HCT116 (cell line): ENCODE results near the gene SEC16A. TPM values are rescaled to one million over a fixed set of nuclear protein-coding genes. Genes with fewer than 3 reads are reported as not detected.
"Not testable (repeated sequence)": the region's sequence is repeated elsewhere in the genome, so short reads cannot be mapped to it uniquely, and the experiment has no call there.

ENCODE experiments used
- ATAC-seq: fragments of 200-7000 bp; cut with Tn5 transposase; 2 replicates; pipeline ENCODE4 v1.9.1; 2020; ENCODE audit warnings: mild to moderate bottlenecking, moderate library complexity
- BruUV-seq: library from RNA; stranded (reverse); fragments of 400-500 nt; replicated peaks from 2 replicates; lab custom pipeline; 2021; lab: Mats Ljungman, UMichigan
- CTCF ChIA-PET: fragments of 300-600 bp; sonication (Branson Sonifier 250); formaldehyde crosslinking; loops from one replicate; lab custom pipeline; 2021; ENCODE audit warnings: antibody characterized with exemption; lab: Charles Lee
- POLR2A ChIA-PET: fragments of 300-600, 350-600 bp; sonication (Branson Sonifier 250); formaldehyde crosslinking; loops from one replicate; lab custom pipeline; 2021; ENCODE audit warnings: antibody characterized with exemption; lab: Charles Lee
- RAD21 ChIA-PET, 2 experiments: fragments of 300-600 bp; sonication (Branson Sonifier 250); formaldehyde crosslinking; loops; one replicate each; lab custom pipeline; 2023; ENCODE audit warnings: low total read pairs in 2 of 2; ENCODE audit not compliant: uncharacterized antibody in 2 of 2, unreplicated experiment in 2 of 2, low non-redundant PET in 1 of 2; lab: Charles Lee
- DNase-seq: peaks from one replicate; pipeline ENCODE4 v3.0.0-alpha.2; 2010; ENCODE audit warnings: low read depth, low spot score
- H2AFZ ChIP-seq: fragments of 200-600 bp; shearing (Covaris generic), sonication (generic); 2 replicates; pipeline ENCODE4 v1.6.1; 2017; ENCODE audit warnings: low read depth, mixed run types, mixed read lengths, antibody characterized with exemption, low read length; ENCODE audit not compliant: poor library complexity, severe bottlenecking
- H3K27ac ChIP-seq: 2 replicates; pipeline ENCODE4 v1.5.1; 2012; ENCODE audit warnings: low read depth, low read length
- H3K27me3 ChIP-seq: fragments of 200-600 bp; sonication (generic); 2 replicates; pipeline ENCODE4 v1.6.1; 2016; ENCODE audit warnings: mixed run types, low read length, mixed read lengths; ENCODE audit not compliant: insufficient read depth
- H3K36me3 ChIP-seq, 2 experiments: fragments of 200-500 bp in 1 of 2; fragments of 200-600 bp in 1 of 2; sonication (Bioruptor generic) in 1 of 2; sonication (generic) in 1 of 2; 2 replicates each; pipeline versions ENCODE4 v1.5.1 to v1.6.1; 2014 to 2016; ENCODE audit warnings: low read length in 2 of 2, inconsistent platforms in 1 of 2, mixed read lengths in 1 of 2, mixed run types in 1 of 2; ENCODE audit not compliant: insufficient read depth in 2 of 2, control insufficient read depth in 1 of 2
- H3K4me1 ChIP-seq, 2 experiments: fragments of 200-600 bp in 1 of 2; sonication (generic) in 1 of 2; 2 replicates each; pipeline versions ENCODE4 v1.5.1 to v1.6.1; 2012 to 2017; ENCODE audit warnings: low read length in 2 of 2, inconsistent platforms in 1 of 2, mild to moderate bottlenecking in 1 of 2, mixed read lengths in 1 of 2, mixed run types in 1 of 2, moderate library complexity in 1 of 2; ENCODE audit not compliant: insufficient read depth in 2 of 2, control insufficient read depth in 1 of 2
- H3K4me2 ChIP-seq: fragments of 200-600 bp; sonication (generic); 2 replicates; pipeline ENCODE4 v1.6.1; 2017; ENCODE audit warnings: mixed run types, low read length, mixed read lengths
- H3K4me3 ChIP-seq, 2 experiments: fragments of 200-600 bp in 1 of 2; sonication (generic) in 1 of 2; replicated peaks in 1 of 2; 2 replicates each; pipeline ENCODE4 v1.5.1; 2011 to 2016; ENCODE audit warnings: low read length in 2 of 2, control low read depth in 1 of 2, low read depth in 1 of 2, mild to moderate bottlenecking in 1 of 2, mixed read lengths in 1 of 2, mixed run types in 1 of 2
- H3K79me2 ChIP-seq: fragments of 200-600 bp; sonication (generic); 2 replicates; pipeline ENCODE4 v1.6.1; 2017; ENCODE audit warnings: mild to moderate bottlenecking, mixed run types, low read length, moderate library complexity, mixed read lengths; ENCODE audit not compliant: insufficient read depth
- H3K9ac ChIP-seq: fragments of 200-600 bp; sonication (generic); 2 replicates; pipeline ENCODE4 v1.6.1; 2016; ENCODE audit warnings: low read length, mixed read lengths
- H3K9me2 ChIP-seq: fragments of 200-600 bp; sonication (generic), shearing (Covaris generic); 2 replicates; pipeline ENCODE4 v1.6.1; 2017; ENCODE audit warnings: mixed run types, mild to moderate bottlenecking, moderate library complexity; ENCODE audit not compliant: insufficient read depth
- H3K9me3 ChIP-seq, 2 experiments: fragments of 200-500 bp in 1 of 2; fragments of 200-600 bp in 1 of 2; sonication (Bioruptor generic) in 1 of 2; sonication (generic) in 1 of 2; 2 replicates each; pipeline ENCODE4 v1.6.1; 2014 to 2017; ENCODE audit warnings: low read length in 2 of 2, mixed read lengths in 2 of 2, inconsistent platforms in 1 of 2, low read depth in 1 of 2, mild to moderate bottlenecking in 1 of 2, mixed run types in 1 of 2, moderate library complexity in 1 of 2; ENCODE audit not compliant: control insufficient read depth in 1 of 2, insufficient read depth in 1 of 2
- H4K20me1 ChIP-seq: fragments of 200-600 bp; sonication (generic), shearing (Covaris generic); 2 replicates; pipeline ENCODE4 v1.6.1; 2017; ENCODE audit warnings: mixed run types, mild to moderate bottlenecking, moderate library complexity; ENCODE audit not compliant: insufficient read depth
- ATF3 ChIP-seq: IDR thresholded peaks from 2 replicates; pipeline ENCODE4 v1.6.1; 2012
- CBX3 ChIP-seq: IDR thresholded peaks from 2 replicates; pipeline ENCODE4 v1.6.1; 2012; ENCODE audit warnings: low read depth
- CEBPB ChIP-seq: IDR thresholded peaks from 2 replicates; pipeline ENCODE4 v1.6.1; 2012; ENCODE audit warnings: low read depth
- ELF1 ChIP-seq: IDR thresholded peaks from 2 replicates; pipeline ENCODE4 v1.6.1; 2012; ENCODE audit warnings: low read depth, borderline replicate concordance
- EZH2 ChIP-seq: fragments of 200-600 bp; sonication (generic); IDR thresholded peaks from 2 replicates; pipeline ENCODE4 v1.6.1; 2017; ENCODE audit warnings: antibody characterized with exemption, mixed run types
- EZH2phosphoT487 ChIP-seq: fragments of 200-600 bp; IDR thresholded peaks from 2 replicates; pipeline ENCODE4 v1.6.1; 2018; ENCODE audit warnings: antibody characterized with exemption, borderline replicate concordance
- FOSL1 ChIP-seq: IDR thresholded peaks from 2 replicates; pipeline ENCODE4 v1.6.1; 2012; ENCODE audit warnings: low read depth
- JUND ChIP-seq: IDR thresholded peaks from 2 replicates; pipeline ENCODE4 v1.6.1; 2012
- MAX ChIP-seq: IDR thresholded peaks from 2 replicates; pipeline ENCODE4 v1.6.1; 2012
- POLR2A ChIP-seq: IDR thresholded peaks from 2 replicates; pipeline ENCODE4 v1.7.0; 2011; ENCODE audit warnings: borderline replicate concordance; ENCODE audit not compliant: insufficient read depth, insufficient read length; ENCODE audit errors: extremely low read depth
- POLR2AphosphoS5 ChIP-seq: IDR thresholded peaks from 2 replicates; pipeline ENCODE4 v1.6.1; 2011; ENCODE audit warnings: mild to moderate bottlenecking, low read depth, low read length, moderate library complexity
- SIN3A ChIP-seq: IDR thresholded peaks from 2 replicates; pipeline ENCODE4 v1.6.1; 2012; ENCODE audit warnings: low read depth
- SP1 ChIP-seq: IDR thresholded peaks from 2 replicates; pipeline ENCODE4 v1.6.1; 2012; ENCODE audit warnings: low read depth
- SRF ChIP-seq: IDR thresholded peaks from 2 replicates; pipeline ENCODE4 v1.6.1; 2012; ENCODE audit warnings: low read depth
- YY1 ChIP-seq: IDR thresholded peaks from 2 replicates; pipeline ENCODE4 v1.6.1; 2011; ENCODE audit warnings: low read length, low read depth, moderate library complexity, mild to moderate bottlenecking; ENCODE audit not compliant: insufficient replicate concordance; ENCODE audit errors: extremely low read depth
- ZFX ChIP-seq: fragments of 450-650 bp; IDR thresholded peaks from 2 replicates; pipeline ENCODE4 v1.6.1; 2017
- ZNF274 ChIP-seq: fragments of 200-500 bp; sonication (Bioruptor generic); IDR thresholded peaks from 2 replicates; pipeline ENCODE4 v1.6.1; 2014; ENCODE audit warnings: mild to moderate bottlenecking, low read depth, low read length, inconsistent platforms
- intact Hi-C: fragments of 100-400 bp; cut with micrococcal nuclease; formaldehyde crosslinking; loops from 2 replicates; pipeline ENCODE4 v1.10.0; 2022
- total RNA-seq: library from RNA; stranded (reverse); gene quantifications from one replicate; pipeline ENCODE4 v1.2.1, GENCODE V29; 2021; ENCODE audit not compliant: unreplicated experiment
- TF ChIP-seq, protein P1 (sequence below), 3 experiments: fragments of 200-600 bp in 1 of 3; sonication (generic) in 1 of 3; IDR thresholded peaks in 2 of 3; conservative IDR thresholded peaks in 1 of 3; 2 replicates each; pipeline ENCODE4 v1.5.1; 2012 to 2017; ENCODE audit warnings: low read depth in 2 of 3, low read length in 2 of 3, antibody characterized with exemption in 1 of 3, borderline replicate concordance in 1 of 3, control low read depth in 1 of 3, mild to moderate bottlenecking in 1 of 3, mixed read lengths in 1 of 3, mixed run types in 1 of 3, moderate library complexity in 1 of 3; ENCODE audit not compliant: insufficient read depth in 1 of 3
- TF ChIP-seq, protein P2 (sequence below): IDR thresholded peaks from 2 replicates; pipeline ENCODE4 v1.6.1; 2011; ENCODE audit warnings: mild to moderate bottlenecking, low read length, moderate library complexity; ENCODE audit not compliant: insufficient replicate concordance; ENCODE audit errors: extremely low read depth

The SEC16A gene
- total RNA-seq, 1 experiment from 2014 or later: 49.8 TPM

GRCh38 chr9:136426787-136427186 is 56.1 kb downstream of the SEC16A start:
- no peak for ATAC-seq
- Histone ChIP-seq H3K9me3 (no peaks in the 10 kb centered on the region), H2AFZ (no peak overlapping the region), H4K20me1 (no peaks in the 10 kb centered on the region), H3K9ac (no peak overlapping the region), H3K4me2 (no peak overlapping the region), H3K4me3 (no peak overlapping the region), H3K36me3 (peaks cover 17 to 24% of the 10 kb centered on the region in 2 experiments; a peak in 3 of 4 replicates)
- DNase-seq: no peak
- POLR2A ChIA-PET: no interaction called here
- RAD21 ChIA-PET: no interaction called here
- TF ChIP-seq JUND: no peak
- no peak for TF ChIP-seq CBX3
- TF ChIP-seq, protein P1, sequence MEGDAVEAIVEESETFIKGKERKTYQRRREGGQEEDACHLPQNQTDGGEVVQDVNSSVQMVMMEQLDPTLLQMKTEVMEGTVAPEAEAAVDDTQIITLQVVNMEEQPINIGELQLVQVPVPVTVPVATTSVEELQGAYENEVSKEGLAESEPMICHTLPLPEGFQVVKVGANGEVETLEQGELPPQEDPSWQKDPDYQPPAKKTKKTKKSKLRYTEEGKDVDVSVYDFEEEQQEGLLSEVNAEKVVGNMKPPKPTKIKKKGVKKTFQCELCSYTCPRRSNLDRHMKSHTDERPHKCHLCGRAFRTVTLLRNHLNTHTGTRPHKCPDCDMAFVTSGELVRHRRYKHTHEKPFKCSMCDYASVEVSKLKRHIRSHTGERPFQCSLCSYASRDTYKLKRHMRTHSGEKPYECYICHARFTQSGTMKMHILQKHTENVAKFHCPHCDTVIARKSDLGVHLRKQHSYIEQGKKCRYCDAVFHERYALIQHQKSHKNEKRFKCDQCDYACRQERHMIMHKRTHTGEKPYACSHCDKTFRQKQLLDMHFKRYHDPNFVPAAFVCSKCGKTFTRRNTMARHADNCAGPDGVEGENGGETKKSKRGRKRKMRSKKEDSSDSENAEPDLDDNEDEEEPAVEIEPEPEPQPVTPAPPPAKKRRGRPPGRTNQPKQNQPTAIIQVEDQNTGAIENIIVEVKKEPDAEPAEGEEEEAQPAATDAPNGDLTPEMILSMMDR (IDR thresholded peaks at IDR 0.05 in 2 of 3, conservative IDR thresholded peaks at IDR 0.05 in 1 of 3; ENCODE audit: borderline replicate concordance in 1 of 3, insufficient read depth in 1 of 3, low read depth in 2 of 3, low read length in 2 of 3): no peak
- TF ChIP-seq EZH2phosphoT487: no peak
- TF ChIP-seq ZNF274: no peak
- TF ChIP-seq, protein P2, sequence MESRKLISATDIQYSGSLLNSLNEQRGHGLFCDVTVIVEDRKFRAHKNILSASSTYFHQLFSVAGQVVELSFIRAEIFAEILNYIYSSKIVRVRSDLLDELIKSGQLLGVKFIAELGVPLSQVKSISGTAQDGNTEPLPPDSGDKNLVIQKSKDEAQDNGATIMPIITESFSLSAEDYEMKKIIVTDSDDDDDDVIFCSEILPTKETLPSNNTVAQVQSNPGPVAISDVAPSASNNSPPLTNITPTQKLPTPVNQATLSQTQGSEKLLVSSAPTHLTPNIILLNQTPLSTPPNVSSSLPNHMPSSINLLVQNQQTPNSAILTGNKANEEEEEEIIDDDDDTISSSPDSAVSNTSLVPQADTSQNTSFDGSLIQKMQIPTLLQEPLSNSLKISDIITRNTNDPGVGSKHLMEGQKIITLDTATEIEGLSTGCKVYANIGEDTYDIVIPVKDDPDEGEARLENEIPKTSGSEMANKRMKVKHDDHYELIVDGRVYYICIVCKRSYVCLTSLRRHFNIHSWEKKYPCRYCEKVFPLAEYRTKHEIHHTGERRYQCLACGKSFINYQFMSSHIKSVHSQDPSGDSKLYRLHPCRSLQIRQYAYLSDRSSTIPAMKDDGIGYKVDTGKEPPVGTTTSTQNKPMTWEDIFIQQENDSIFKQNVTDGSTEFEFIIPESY: no peak
- no peak for TF ChIP-seq FOSL1
- TF ChIP-seq ZFX: no peak
- TF ChIP-seq MAX: no peak
- TF ChIP-seq POLR2A: no peak
- TF ChIP-seq ATF3: no peak
- no peak for TF ChIP-seq ELF1
- TF ChIP-seq POLR2AphosphoS5: no peak
- TF ChIP-seq SP1: no peak
- TF ChIP-seq SIN3A: no peak
- TF ChIP-seq SRF: no peak
- TF ChIP-seq CEBPB: no peak
- TF ChIP-seq YY1: no peak
- TF ChIP-seq EZH2: no peak
- TF ChIP-seq, all 23 proteins: peak for 0
- Histone ChIP-seq H3K27me3 (no peaks in the 10 kb centered on the region), H3K4me1 (no peaks in the 10 kb centered on the region), H3K9me2 (no peaks in the 10 kb centered on the region), H3K79me2 (no peaks in the 10 kb centered on the region), H3K27ac (no peak overlapping the region)
- intact Hi-C loops: no loop called here
- CTCF ChIA-PET: no interaction called here
- BruUV-seq: no TSS peak

DNA sequence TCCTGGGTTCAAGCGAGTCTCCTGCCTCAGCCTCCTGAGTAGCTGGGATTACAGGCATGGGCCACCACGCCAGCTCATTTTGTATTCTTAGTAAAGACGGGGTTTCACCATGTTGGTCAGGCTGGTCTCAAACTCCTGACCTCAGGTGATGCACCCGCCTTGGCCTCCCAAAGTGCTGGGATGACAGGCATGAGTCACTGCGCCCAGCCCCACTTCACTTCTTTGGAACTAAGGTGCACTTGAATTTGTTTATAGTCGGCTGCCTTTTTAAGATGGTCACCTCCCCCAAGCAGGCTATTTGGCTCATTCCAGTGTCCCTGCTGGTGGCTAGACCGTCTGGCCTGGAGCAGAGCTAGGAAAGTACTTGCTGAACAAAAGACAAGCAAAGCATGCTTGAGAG is 57.5 kb downstream of the SEC16A start:
- ATAC-seq, H3K9me2 ChIP-seq, H3K79me2 ChIP-seq, H3K27ac ChIP-seq, H3K4me3 ChIP-seq, H3K4me2 ChIP-seq, H3K9me3 ChIP-seq, BruUV-seq, H3K27me3 ChIP-seq, H3K9ac ChIP-seq, RAD21 ChIA-PET, H4K20me1 ChIP-seq, H2AFZ ChIP-seq, POLR2A ChIA-PET, H3K4me1 ChIP-seq, DNase-seq, intact Hi-C loops: not testable (repeated sequence)
- peaks cover 18 to 27% of the 10 kb centered on the region in 2 experiments; a peak in 3 of 4 replicates for H3K36me3 ChIP-seq
- CTCF ChIA-PET: interaction anchor here (1.1 kb wide), 1 partner anchor 206 kb away, joined by 4 read pairs; no protein-coding TSS in a partner anchor
